OCI-LY7 (cell line): ENCODE data around the gene RBM47.

Experiments used
- CTCF ChIP-seq: fragments of 200-600 bp; sonication (generic); conservative IDR thresholded peaks from 2 replicates; pipeline ENCODE4 v1.5.1; 2014; ENCODE audit warnings: mild to moderate bottlenecking, antibody characterized with exemption, low read length, moderate library complexity, mixed read lengths
- EZH2phosphoT487 ChIP-seq: fragments of 200-600 bp; sonication (generic); IDR thresholded peaks from 2 replicates; pipeline ENCODE4 v1.6.1; 2018; ENCODE audit warnings: low read depth, borderline replicate concordance, mild to moderate bottlenecking, mixed run types, antibody characterized with exemption, low read length, moderate library complexity, mixed read lengths

GRCh38 chr4:40627540-40627939, 2.1 kb downstream of the RBM47 start:
- TF ChIP-seq CTCF (no peak), EZH2phosphoT487 (no peak)
